OCI-LY3 (cell line): Measurements from ENCODE around the gene MGAT4B.

ENCODE experiments used
- CTCF ChIP-seq: fragments of 200-600, 300-600 bp; sonication (generic); IDR thresholded peaks from 2 replicates; pipeline ENCODE4 v1.5.1; 2014; ENCODE audit warnings: antibody characterized with exemption, low read length, low read depth
- EZH2phosphoT487 ChIP-seq: fragments of 200-600 bp; shearing (Covaris generic); IDR thresholded peaks from 2 replicates; pipeline ENCODE4 v1.6.1; 2018; ENCODE audit warnings: antibody characterized with exemption, mixed run types, low read depth

- TF ChIP-seq CTCF (no peak), EZH2phosphoT487 (no peak)
Observed at GRCh38 chr5:179755022-179755421, 51.6 kb downstream of the MGAT4B start.
